GM12801 (cell line): ENCODE data around the gene IRX3.

Source experiments
- CTCF ChIP-seq: IDR thresholded peaks from one replicate; pipeline ENCODE4 v1.5.1; 2011; ENCODE audit warnings: control low read depth; ENCODE audit not compliant: insufficient read length; ENCODE audit errors: extremely low read depth

Gene IRX3

GRCh38 chr16:54309341-54309740, 22.8 kb upstream of the IRX3 start:
- no peak for TF ChIP-seq CTCF

GRCh38 chr16:54305080-54305479, 18.5 kb upstream of the IRX3 start:
- TF ChIP-seq CTCF, result no peak

- no peak for TF ChIP-seq CTCF
These were observed 17.0 kb upstream of the IRX3 start for GRCh38 chr16:54303613-54304012.

DNA sequence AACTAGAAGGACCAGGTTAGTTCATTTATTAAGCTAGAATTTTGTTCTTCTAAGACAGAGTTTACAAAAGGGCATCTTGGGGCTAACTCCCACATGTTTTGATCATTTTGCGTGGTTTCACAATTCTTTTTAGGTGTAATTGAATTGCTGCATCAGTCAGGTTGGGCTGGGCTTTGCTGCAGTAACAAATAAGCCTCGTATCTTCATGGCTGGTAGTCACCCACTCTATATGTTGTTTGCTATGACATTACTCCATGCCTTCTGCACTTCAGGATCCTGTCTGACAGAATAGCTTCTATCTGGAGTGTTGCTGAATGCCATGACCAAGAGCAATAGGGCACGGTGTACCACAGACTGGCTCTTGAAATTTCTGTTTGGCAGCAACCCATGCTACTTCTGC, 10.6 kb upstream of the IRX3 start:
- TF ChIP-seq CTCF, result no peak

DNA sequence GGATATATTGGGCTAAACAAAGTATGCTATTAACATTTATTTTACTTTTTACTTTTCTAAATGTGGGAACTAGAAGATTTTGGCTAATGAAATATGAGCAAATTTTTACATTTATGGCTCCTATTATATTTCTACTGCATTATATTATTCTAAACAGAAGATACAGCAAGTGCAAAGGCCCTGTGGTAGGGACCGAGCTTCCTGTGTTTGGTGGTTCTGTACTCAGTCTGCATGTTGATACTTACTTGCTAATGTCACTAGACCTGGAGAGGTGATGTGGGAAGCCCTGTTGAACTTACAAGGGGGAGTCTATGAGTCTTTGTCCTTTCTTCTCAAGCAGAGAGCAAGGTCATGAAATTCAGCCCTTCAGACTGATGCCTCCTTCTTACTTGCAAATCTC, 10.0 kb upstream of the IRX3 start:
- TF ChIP-seq CTCF, result no peak

- TF ChIP-seq CTCF, result no peak
These were observed 5.3 kb upstream of the IRX3 start for GRCh38 chr16:54291656-54292487.

DNA sequence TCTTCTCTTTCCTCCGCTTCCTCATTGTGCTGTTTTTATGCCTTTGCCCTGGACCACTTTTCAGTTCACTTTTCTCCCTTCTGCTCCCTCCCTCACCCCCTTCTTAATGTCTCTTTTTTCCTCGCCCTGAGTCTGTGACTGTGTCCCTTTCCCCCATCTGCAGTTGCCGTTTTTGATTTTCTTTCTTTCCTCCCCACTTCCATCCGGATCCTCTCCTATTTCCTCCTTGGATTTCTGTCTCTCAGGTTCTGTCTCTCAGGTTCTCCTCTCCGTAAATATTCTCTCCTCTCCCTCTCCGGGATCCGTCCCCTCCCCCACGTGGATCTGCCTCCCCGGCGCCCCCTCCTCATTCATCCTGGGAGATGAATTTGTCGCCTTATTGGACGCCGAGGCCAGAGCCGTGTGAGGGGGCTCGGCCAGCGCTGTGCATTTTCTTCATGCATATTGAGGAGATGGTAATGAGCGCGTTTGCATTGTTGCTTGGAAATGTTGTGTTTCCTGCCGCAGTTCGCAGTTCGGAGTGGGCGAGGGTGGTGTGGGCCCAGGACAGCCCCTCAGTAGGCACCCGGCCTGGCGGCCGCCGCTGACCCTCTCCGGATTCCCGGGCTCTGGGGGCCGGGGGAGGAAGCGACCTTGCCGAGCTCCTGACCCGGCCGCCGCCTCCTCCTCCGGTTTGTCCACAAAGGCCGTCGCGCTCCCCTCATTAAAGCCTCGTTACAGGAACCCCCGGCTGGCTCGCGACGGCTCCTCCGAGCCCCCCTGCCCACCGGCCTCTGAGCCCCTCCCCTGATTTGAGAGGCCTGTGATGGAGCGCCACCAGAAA, 4.5 kb upstream of the IRX3 start:
- TF ChIP-seq CTCF, result no peak
